ENCODE measurements around the gene ESYT2. TPM values are rescaled to one million over a fixed set of nuclear protein-coding genes. Genes with fewer than 3 reads are reported as not detected.
A peak's percentile ranks its signal among the peaks of the same experiment; 100 is the strongest.

Gene ESYT2
- total and polyA plus RNA-seq, 2 donors (not counting 1 experiment from before 2014, with no cell fraction given), result 66.0 to 93.0 TPM

- Histone ChIP-seq H4K20me1 (ENCODE audit: control insufficient read depth, extremely low read depth, insufficient read depth, low read length) (no peaks in the 10 kb centered on the region), H3K4me2 (ENCODE audit: extremely low read depth, insufficient read depth, low read length) (no peak overlapping the region), H3K79me2 (ENCODE audit: control insufficient read depth, insufficient read depth, low read length) (peaks cover 78% of the 10 kb centered on the region), H3K4me3 (replicated peaks in 1 of 4; ENCODE audit: control extremely low read depth in 1 of 4, insufficient read depth in 1 of 4, low read depth in 3 of 4, low read length in 4 of 4) (peak overlapping the region in 1 of 4 experiments; percentile 22), H3K9ac (ENCODE audit: insufficient read depth, low read length) (no peak overlapping the region), H3K9me3 (ENCODE audit: control insufficient read depth, insufficient read depth, low read depth, low read length) (no peaks in the 10 kb centered on the region), H3K4me1 (ENCODE audit: control insufficient read depth, extremely low read depth, insufficient read depth, low read length) (peaks cover 23% of the 10 kb centered on the region), H3K27ac (ENCODE audit: insufficient read depth, low read length) (peak overlapping the region; percentile 98), H3K36me3 (ENCODE audit: control insufficient read depth, insufficient read depth, low read length) (no peaks in the 10 kb centered on the region), H3K27me3 (ENCODE audit: control insufficient read depth, insufficient read depth, low read length) (no peaks in the 10 kb centered on the region), H2AFZ (ENCODE audit: low read length) (no peak overlapping the region)
- DNase-seq (ENCODE audit: low read depth in 2 of 2), result peak; percentile 42 to 51
- TF ChIP-seq, protein P1, sequence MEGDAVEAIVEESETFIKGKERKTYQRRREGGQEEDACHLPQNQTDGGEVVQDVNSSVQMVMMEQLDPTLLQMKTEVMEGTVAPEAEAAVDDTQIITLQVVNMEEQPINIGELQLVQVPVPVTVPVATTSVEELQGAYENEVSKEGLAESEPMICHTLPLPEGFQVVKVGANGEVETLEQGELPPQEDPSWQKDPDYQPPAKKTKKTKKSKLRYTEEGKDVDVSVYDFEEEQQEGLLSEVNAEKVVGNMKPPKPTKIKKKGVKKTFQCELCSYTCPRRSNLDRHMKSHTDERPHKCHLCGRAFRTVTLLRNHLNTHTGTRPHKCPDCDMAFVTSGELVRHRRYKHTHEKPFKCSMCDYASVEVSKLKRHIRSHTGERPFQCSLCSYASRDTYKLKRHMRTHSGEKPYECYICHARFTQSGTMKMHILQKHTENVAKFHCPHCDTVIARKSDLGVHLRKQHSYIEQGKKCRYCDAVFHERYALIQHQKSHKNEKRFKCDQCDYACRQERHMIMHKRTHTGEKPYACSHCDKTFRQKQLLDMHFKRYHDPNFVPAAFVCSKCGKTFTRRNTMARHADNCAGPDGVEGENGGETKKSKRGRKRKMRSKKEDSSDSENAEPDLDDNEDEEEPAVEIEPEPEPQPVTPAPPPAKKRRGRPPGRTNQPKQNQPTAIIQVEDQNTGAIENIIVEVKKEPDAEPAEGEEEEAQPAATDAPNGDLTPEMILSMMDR (conservative IDR thresholded peaks at IDR 0.05 in 1 of 2, IDR thresholded peaks at IDR 0.05 in 1 of 2; ENCODE audit: low read depth in 1 of 2, low read length in 2 of 2), result no peak
- no peak for TF ChIP-seq EZH2 (IDR thresholded peaks at IDR 0.05; ENCODE audit: low read length, missing control alignments)
These were observed 8.7 kb downstream of the ESYT2 start for GRCh38 chr7:158820656-158821055.

DNA sequence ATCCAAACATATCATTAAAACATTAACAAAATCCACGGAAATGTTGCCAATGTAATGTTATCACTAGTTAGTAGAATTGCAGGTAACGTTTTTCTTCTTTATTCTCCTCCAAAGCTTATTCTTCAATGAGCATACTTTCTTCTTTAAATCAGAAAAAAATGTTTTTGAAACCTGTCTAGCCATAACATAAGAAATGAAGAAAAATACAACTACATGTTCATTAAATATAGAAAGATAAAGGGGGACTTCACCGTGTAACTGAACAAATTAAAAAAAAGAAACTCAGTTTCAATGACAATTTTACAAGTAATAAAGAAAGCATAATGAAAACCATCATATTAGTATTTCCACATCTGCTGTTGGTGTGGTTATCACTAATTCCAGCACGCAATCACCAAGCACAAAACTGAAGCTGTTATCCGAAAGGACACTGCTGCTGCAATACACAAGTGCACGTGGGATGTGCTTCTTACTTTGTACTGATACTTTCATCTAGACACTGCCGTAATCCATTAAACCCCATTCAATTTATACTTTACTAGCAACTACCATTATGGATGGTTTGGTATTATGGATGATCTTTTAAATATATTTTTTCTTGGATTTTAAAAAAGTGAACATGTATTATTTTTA lies 9.6 kb downstream of the ESYT2 start:
- Histone ChIP-seq H3K27ac (ENCODE audit: insufficient read depth, low read length) (peak overlapping the region; percentile 98), H3K36me3 (ENCODE audit: control insufficient read depth, insufficient read depth, low read length) (no peaks in the 10 kb centered on the region), H3K9ac (ENCODE audit: insufficient read depth, low read length) (no peak overlapping the region), H3K4me1 (ENCODE audit: control insufficient read depth, extremely low read depth, insufficient read depth, low read length) (peaks cover 23% of the 10 kb centered on the region), H2AFZ (ENCODE audit: low read length) (no peak overlapping the region), H3K9me3 (ENCODE audit: control insufficient read depth, insufficient read depth, low read depth, low read length) (no peaks in the 10 kb centered on the region), H3K27me3 (ENCODE audit: control insufficient read depth, insufficient read depth, low read length) (no peaks in the 10 kb centered on the region), H3K4me3 (replicated peaks in 1 of 4; ENCODE audit: control extremely low read depth in 1 of 4, insufficient read depth in 1 of 4, low read depth in 3 of 4, low read length in 4 of 4) (peak overlapping the region in 2 of 4 experiments; percentile 0 to 19), H4K20me1 (ENCODE audit: control insufficient read depth, extremely low read depth, insufficient read depth, low read length) (no peaks in the 10 kb centered on the region), H3K4me2 (ENCODE audit: extremely low read depth, insufficient read depth, low read length) (peak overlapping the region; percentile 71), H3K79me2 (ENCODE audit: control insufficient read depth, insufficient read depth, low read length) (peaks cover 79% of the 10 kb centered on the region)
- DNase-seq (ENCODE audit: low read depth in 2 of 2), result peak in 1 of 2 donors; percentile 64
- TF ChIP-seq, protein P1 (conservative IDR thresholded peaks at IDR 0.05 in 1 of 2, IDR thresholded peaks at IDR 0.05 in 1 of 2; ENCODE audit: low read depth in 1 of 2, low read length in 2 of 2), result no peak
- no peak for TF ChIP-seq EZH2 (IDR thresholded peaks at IDR 0.05; ENCODE audit: low read length, missing control alignments)

DNA sequence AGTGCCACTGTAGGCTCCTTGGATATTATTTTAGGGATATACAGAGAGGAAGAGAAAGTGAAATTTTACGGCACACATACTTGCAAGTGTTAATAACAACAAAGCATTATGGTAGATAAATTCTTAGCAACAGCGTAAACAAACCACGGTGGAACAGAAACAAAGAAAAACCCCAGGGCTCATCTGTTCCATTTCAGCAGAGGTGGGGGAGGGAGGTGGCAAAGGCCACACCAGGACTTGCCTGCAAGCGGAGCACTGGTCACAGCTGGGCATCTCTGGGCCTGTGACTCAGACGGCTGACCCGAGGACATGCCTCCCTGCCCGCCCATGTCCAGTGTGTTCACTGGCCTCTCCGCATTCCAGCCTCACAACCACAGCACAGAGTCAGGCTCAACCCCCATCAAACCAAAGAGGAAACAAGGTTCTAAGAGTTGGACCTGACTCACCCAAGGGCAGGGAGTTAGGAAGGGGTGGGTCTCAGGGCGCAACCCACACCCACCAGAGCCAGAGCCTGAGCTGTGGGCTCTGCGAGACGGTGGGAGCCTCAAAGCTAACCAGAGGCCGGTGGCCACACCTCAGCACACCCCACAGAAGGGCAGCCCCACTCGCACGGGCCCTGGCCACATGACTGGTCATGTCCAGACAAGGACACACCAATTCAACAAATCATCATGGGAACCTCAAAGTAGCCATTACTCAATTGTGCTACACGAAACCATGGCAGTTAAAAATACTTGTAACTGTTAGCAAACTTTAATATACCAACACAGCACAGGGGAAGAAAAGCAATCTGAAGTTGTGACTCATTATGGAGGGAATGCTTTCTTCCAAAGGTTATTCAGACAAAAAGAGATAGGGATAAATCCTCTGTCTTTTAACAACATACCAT lies 10.7 kb downstream of the ESYT2 start:
- peaks cover 23% of the 10 kb centered on the region for H3K4me1 ChIP-seq (ENCODE audit: control insufficient read depth, extremely low read depth, insufficient read depth, low read length)
- peak overlapping the region; percentile 19 to 50 (median 36) for H3K4me3 ChIP-seq (replicated peaks in 1 of 4; ENCODE audit: control extremely low read depth in 1 of 4, insufficient read depth in 1 of 4, low read depth in 3 of 4, low read length in 4 of 4)
- peak overlapping the region; percentile 98 for H3K27ac ChIP-seq (ENCODE audit: insufficient read depth, low read length)
- TF ChIP-seq, protein P1 (conservative IDR thresholded peaks at IDR 0.05 in 1 of 2, IDR thresholded peaks at IDR 0.05 in 1 of 2; ENCODE audit: low read depth in 1 of 2, low read length in 2 of 2), result peak in 1 of 2 donors; percentile 11
- TF ChIP-seq EZH2 (IDR thresholded peaks at IDR 0.05; ENCODE audit: low read length, missing control alignments), result no peak
- peak overlapping the region; percentile 72 for H3K9ac ChIP-seq (ENCODE audit: insufficient read depth, low read length)
- no peaks in the 10 kb centered on the region for H4K20me1 ChIP-seq (ENCODE audit: control insufficient read depth, extremely low read depth, insufficient read depth, low read length)
- no peaks in the 10 kb centered on the region for H3K9me3 ChIP-seq (ENCODE audit: control insufficient read depth, insufficient read depth, low read depth, low read length)
- H3K4me2 ChIP-seq (ENCODE audit: extremely low read depth, insufficient read depth, low read length), result peak overlapping the region; percentile 71
- H2AFZ ChIP-seq (ENCODE audit: low read length), result no peak overlapping the region
- H3K36me3 ChIP-seq (ENCODE audit: control insufficient read depth, insufficient read depth, low read length), result no peaks in the 10 kb centered on the region
- no peaks in the 10 kb centered on the region for H3K27me3 ChIP-seq (ENCODE audit: control insufficient read depth, insufficient read depth, low read length)
- DNase-seq (ENCODE audit: low read depth in 2 of 2), result peak; percentile 97 to 98
- peaks cover 72% of the 10 kb centered on the region for H3K79me2 ChIP-seq (ENCODE audit: control insufficient read depth, insufficient read depth, low read length)

Data from fibroblast of lung (primary cell).